Measurements from ENCODE around the gene EXD3. TPM values are rescaled to one million over a fixed set of nuclear protein-coding genes. Genes with fewer than 3 reads are reported as not detected.
A peak's percentile ranks its signal among the peaks of the same experiment; 100 is the strongest.

EXD3 gene
- total RNA-seq, 4 donors from 2014 or later: 2.8 to 16.8 (median 9.1) TPM

GRCh38 chr9:137296670-137297664 is 126.0 kb downstream of the EXD3 start:
- Histone ChIP-seq H3K4me3 (peak overlapping the region in 3 of 4 donors; percentile 43 to 71 (median 56)), H3K4me1 (peaks cover 33 to 82% (median 41%) of the 10 kb centered on the region in 3 donors), H3K9me3 (peaks cover 0 to 7% (median 5%) of the 10 kb centered on the region in 3 donors), H3K36me3 (peaks cover 0 to 15% (median 0%) of the 10 kb centered on the region in 3 donors), H3K27ac (peak overlapping the region; percentile 56 to 85 (median 76)), H3K27me3 (peaks cover 0 to 94% (median 4%) of the 10 kb centered on the region in 4 donors)
- intact Hi-C loops (cut with DNase I): loop anchor here (5.0 to 10.0 kb wide), 2 partner anchors 110 to 138 kb away; no protein-coding TSS in a partner anchor
- 51 to 56% methylated on average over 11 to 17 of the region's 24 CpGs for WGBS, 2 donors
- TF ChIP-seq POLR2A (IDR thresholded peaks at IDR 0.05) (no peak), CTCF (IDR thresholded peaks at IDR 0.05) (no peak)
- no peak for DNase-seq

- peaks cover 0 to 91% (median 4%) of the 10 kb centered on the region in 4 donors for H3K27me3 ChIP-seq
These were observed 126.9 kb downstream of the EXD3 start for GRCh38 chr9:137295849-137296669.

GRCh38 chr9:137295238-137295811 is 127.6 kb downstream of the EXD3 start:
- H3K27ac ChIP-seq: peak overlapping the region in 3 of 4 donors; percentile 56 to 85 (median 83)
- H3K4me3 ChIP-seq: peak overlapping the region; percentile 29 to 71 (median 50)
- peaks cover 27 to 69% (median 30%) of the 10 kb centered on the region in 3 donors for H3K4me1 ChIP-seq
- peaks cover 0 to 7% (median 5%) of the 10 kb centered on the region in 3 donors for H3K9me3 ChIP-seq
- peaks cover 0 to 15% (median 0%) of the 10 kb centered on the region in 3 donors for H3K36me3 ChIP-seq
- no peak for DNase-seq
- TF ChIP-seq CTCF (IDR thresholded peaks at IDR 0.05): peak; percentile 9 to 94 (median 84)
- TF ChIP-seq POLR2A (IDR thresholded peaks at IDR 0.05): no peak
- intact Hi-C loops (cut with DNase I): loop anchor here (5.0 to 10.0 kb wide), 2 partner anchors 112 to 139 kb away; no protein-coding TSS in a partner anchor
- 0% methylated on average over 2 of the region's 76 CpGs; no CpG with 5 or more reads in 1 of the 2 donors for WGBS, 2 donors
- peaks cover 0 to 84% (median 4%) of the 10 kb centered on the region in 4 donors for H3K27me3 ChIP-seq

More at GRCh38 chr9:137295849-137296669, 126.9 kb downstream of the EXD3 start:
- peaks cover 0 to 7% (median 5%) of the 10 kb centered on the region in 3 donors for H3K9me3 ChIP-seq
- peak overlapping the region; percentile 29 to 71 (median 50) for H3K4me3 ChIP-seq
- no peak for DNase-seq
- peak overlapping the region; percentile 56 to 85 (median 76) for H3K27ac ChIP-seq
- H3K4me1 ChIP-seq: peaks cover 33 to 76% (median 34%) of the 10 kb centered on the region in 3 donors
- WGBS, 2 donors: 24 to 27% methylated on average over 11 to 30 of the region's 78 CpGs
- TF ChIP-seq POLR2A (IDR thresholded peaks at IDR 0.05): no peak
- no peak for TF ChIP-seq CTCF (IDR thresholded peaks at IDR 0.05)
- intact Hi-C loops (cut with DNase I): loop anchor here (5.0 to 10.0 kb wide), 2 partner anchors 111 to 139 kb away; no protein-coding TSS in a partner anchor
- peaks cover 0 to 15% (median 0%) of the 10 kb centered on the region in 3 donors for H3K36me3 ChIP-seq

GRCh38 chr9:137294681-137295237 is 128.2 kb downstream of the EXD3 start:
- DNase-seq: no peak
- TF ChIP-seq CTCF (IDR thresholded peaks at IDR 0.05): peak in 2 of 6 experiments; percentile 18 to 29
- no peak for TF ChIP-seq POLR2A (IDR thresholded peaks at IDR 0.05)
- Histone ChIP-seq H3K4me3 (peak overlapping the region; percentile 29 to 71 (median 50)), H3K27me3 (peaks cover 0 to 78% (median 4%) of the 10 kb centered on the region in 4 donors), H3K36me3 (peaks cover 0 to 15% (median 0%) of the 10 kb centered on the region in 3 donors), H3K4me1 (peaks cover 21 to 63% (median 25%) of the 10 kb centered on the region in 3 donors), H3K9me3 (peaks cover 0 to 7% (median 5%) of the 10 kb centered on the region in 3 donors), H3K27ac (peak overlapping the region in 1 of 4 donors; percentile 85)
- 22% methylated on average over 6 to 21 of the region's 35 CpGs for WGBS, 2 donors
- intact Hi-C loops (cut with DNase I): loop anchor here (5.0 to 10.0 kb wide), 2 partner anchors 113 to 140 kb away; no protein-coding TSS in a partner anchor
